ENCODE data around the gene TMEM202.
"Not testable (repeated sequence)": the region's sequence is repeated elsewhere in the genome, so short reads cannot be mapped to it uniquely, and the experiment has no call there.

TMEM202 gene

DNA sequence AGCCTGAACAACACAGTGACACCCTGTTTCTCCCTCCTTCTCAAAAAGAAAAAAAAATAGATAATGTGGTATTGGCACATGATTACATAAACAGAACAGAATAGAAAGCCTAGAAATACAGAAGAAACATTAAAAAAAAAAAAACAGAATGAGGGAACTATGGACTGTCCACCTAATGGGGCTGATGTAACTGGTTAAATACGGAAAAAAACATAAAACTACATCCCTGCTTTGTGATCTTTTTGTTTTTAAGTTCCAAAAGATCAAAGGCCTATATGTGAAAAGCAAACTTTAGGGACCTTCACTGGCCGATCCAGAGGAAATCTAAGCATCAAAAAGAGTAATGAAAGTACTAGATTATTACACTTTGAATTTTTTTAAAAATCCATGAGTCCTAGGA is 17.2 kb downstream of the TMEM202 start:
- H3K4me3 ChIP-seq (ENCODE audit: low read depth, low read length), result no peak overlapping the region
- TF ChIP-seq, protein P1, sequence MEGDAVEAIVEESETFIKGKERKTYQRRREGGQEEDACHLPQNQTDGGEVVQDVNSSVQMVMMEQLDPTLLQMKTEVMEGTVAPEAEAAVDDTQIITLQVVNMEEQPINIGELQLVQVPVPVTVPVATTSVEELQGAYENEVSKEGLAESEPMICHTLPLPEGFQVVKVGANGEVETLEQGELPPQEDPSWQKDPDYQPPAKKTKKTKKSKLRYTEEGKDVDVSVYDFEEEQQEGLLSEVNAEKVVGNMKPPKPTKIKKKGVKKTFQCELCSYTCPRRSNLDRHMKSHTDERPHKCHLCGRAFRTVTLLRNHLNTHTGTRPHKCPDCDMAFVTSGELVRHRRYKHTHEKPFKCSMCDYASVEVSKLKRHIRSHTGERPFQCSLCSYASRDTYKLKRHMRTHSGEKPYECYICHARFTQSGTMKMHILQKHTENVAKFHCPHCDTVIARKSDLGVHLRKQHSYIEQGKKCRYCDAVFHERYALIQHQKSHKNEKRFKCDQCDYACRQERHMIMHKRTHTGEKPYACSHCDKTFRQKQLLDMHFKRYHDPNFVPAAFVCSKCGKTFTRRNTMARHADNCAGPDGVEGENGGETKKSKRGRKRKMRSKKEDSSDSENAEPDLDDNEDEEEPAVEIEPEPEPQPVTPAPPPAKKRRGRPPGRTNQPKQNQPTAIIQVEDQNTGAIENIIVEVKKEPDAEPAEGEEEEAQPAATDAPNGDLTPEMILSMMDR (conservative IDR thresholded peaks at IDR 0.05; ENCODE audit: low read depth, low read length), result no peak
- no peak for DNase-seq (ENCODE audit: low read depth)

DNA sequence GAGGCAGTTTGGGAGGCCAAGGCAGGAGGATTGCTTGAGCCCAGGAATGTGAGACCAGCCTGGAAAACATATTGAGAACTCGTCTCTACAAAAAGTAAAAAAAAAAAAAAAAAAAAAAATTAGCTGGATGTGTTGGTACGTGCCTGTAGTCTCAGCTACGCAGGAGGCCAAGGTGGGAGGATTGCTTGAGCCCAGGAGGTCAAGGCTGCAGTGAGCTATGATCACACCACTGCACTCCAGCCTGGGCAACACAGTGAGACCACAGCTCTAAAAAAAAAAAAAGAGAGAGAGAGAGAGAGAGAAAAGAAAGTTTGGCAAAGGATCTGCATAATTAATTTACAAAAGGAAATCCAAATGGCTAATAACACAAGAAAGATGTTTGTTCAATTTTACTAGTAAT is 21.7 kb downstream of the TMEM202 start:
- not testable (repeated sequence) for H3K4me3 ChIP-seq (ENCODE audit: low read depth, low read length); DNase-seq (ENCODE audit: low read depth)

DNA sequence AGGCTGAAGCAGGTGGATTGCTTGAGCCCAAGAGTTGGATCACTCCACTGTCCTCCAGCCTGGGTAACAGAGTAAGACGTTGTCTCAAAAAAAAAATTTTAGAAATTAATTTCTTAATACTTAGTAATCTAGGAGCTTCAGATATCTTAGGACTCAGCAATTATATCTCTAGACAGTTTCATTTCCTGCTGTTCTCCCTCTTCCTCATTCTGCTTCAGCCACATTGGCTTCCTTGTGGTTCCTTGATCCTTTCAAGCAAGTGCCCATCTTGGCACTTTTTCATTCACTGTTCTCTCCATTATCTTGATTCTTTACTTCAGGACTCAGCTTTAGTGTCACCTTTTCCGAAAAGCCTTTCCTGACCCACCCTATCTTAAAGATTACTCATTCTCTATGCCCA is 22.5 kb downstream of the TMEM202 start:
- TF ChIP-seq, protein P1 (conservative IDR thresholded peaks at IDR 0.05; ENCODE audit: low read depth, low read length), result no peak
- no peak for DNase-seq (ENCODE audit: low read depth)
- no peak overlapping the region for H3K4me3 ChIP-seq (ENCODE audit: low read depth, low read length)

DNA sequence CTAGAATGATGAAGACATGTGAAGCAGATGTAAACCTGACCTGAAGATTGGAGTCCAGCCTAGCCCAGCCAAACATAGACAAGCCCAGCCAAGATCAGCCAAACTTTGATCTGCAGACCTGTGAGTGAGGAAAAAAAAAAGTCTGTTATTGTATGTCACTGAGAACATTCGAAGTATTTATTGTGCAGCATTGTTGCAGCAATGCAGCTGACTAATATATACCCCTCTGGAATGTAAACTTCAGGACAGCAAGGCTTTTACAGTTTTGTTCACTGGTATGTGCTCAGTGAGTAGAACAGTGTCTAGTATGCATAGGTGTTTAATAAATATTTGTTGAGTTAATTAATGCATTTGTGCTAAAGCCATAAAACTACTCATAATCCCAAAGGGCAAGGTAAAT is 23.4 kb downstream of the TMEM202 start:
- TF ChIP-seq, protein P1 (conservative IDR thresholded peaks at IDR 0.05; ENCODE audit: low read depth, low read length), result no peak
- no peak overlapping the region for H3K4me3 ChIP-seq (ENCODE audit: low read depth, low read length)
- DNase-seq (ENCODE audit: low read depth), result peak; percentile 25

DNA sequence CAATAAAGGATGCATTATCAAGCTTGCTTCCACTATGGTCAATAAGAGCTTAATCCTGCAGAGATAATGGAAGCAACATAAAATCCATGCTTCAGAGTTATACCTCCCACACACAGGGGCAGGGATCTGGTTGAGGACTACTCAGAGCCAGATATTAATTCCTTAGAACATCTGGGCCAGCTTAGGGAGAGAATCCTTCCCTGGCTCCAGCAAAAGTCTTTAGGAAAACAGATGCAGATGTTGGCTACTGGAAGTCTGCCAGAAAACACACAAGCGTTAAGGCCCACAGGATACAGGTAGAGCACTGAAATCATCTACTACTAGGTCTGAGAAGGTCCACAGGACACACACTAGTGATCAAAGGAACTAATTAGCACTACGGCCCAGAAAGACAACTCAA is 25.2 kb downstream of the TMEM202 start:
- no peak for DNase-seq (ENCODE audit: low read depth)
- TF ChIP-seq, protein P1 (conservative IDR thresholded peaks at IDR 0.05; ENCODE audit: low read depth, low read length), result no peak
- no peak overlapping the region for H3K4me3 ChIP-seq (ENCODE audit: low read depth, low read length)

DNA sequence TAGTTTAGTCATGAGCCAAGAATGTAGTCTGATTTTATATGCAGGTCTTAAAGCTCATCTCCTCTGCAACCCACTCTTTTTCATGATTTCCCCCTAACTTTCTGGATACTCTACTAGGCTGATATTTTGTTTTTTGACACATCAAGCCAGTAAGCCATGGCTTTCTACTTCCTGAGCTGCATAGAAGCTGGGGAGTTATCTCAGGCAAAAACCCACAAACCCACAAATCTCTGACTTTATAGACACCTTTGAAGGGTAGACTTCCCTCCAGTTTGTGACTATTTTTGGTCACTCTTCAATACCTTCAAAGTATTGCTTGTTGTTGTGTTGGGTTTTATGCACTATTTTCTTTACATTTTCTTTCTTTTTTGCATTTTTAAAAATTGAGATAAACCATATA is 28.6 kb downstream of the TMEM202 start:
- TF ChIP-seq, protein P1 (conservative IDR thresholded peaks at IDR 0.05; ENCODE audit: low read depth, low read length), result no peak

DNA sequence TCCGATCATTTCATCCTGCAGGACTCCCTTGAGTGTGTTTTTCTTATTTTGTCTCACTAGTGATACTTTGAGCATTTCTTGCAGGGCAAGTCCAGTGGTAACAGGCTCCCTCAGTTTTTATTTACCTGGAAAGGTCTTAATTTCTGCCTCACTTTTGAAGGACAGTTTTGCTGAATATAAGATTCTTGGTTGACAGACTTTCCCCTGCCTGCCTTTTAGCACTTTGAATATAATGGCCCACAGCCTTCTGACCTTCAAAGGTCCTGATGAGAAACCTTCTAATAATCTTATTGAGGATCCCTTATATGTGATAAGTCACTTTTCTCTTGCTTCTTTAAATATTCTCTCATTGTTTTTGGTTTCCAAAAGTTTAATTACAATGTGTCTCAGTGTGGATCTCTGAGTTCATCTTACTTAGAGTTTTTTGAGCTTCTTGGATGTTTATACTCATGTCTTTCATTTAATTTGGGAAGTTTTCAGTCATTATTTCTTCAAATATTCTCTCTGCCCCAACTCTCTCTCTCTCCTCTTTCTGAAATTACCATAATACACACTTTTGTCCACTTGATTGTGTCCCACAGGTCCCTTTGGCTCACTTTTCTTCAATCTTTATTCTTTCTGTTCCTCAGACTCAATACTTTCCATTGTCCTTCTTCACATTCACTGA is 39.7 kb downstream of the TMEM202 start:
- DNase-seq (ENCODE audit: low read depth), result no peak
- no peak overlapping the region for H3K4me3 ChIP-seq (ENCODE audit: low read depth, low read length)
- TF ChIP-seq, protein P1 (conservative IDR thresholded peaks at IDR 0.05; ENCODE audit: low read depth, low read length), result no peak

More for the DNA sequence above, 28.6 kb downstream of the TMEM202 start:
- DNase-seq (ENCODE audit: low read depth), result no peak
- H3K4me3 ChIP-seq (ENCODE audit: low read depth, low read length), result no peak overlapping the region

DNA sequence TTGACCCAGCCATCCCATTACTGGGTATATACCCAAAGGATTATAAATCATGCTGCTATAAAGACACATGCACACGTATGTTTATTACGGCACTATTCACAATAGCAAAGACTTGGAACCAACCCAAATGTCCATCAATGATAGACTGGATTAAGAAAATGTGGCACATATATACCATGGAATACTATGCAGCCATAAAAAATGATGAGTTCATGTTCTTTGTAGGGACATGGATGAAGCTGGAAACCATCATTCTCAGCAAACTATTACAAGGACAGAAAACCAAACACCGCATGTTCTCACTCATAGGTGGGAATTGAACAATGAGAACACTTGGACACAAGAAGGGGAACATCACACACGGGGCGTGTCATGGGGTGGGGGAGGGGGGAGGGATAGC is 44.7 kb downstream of the TMEM202 start:
- H3K4me3 ChIP-seq (ENCODE audit: low read depth, low read length); DNase-seq (ENCODE audit: low read depth): not testable (repeated sequence)
